ENCODE measurements around the gene ENDOD1. TPM values are rescaled to one million over a fixed set of nuclear protein-coding genes. Genes with fewer than 3 reads are reported as not detected.

The ENDOD1 gene
- total RNA-seq, 1 donor from 2014 or later: 1.9 TPM

DNA sequence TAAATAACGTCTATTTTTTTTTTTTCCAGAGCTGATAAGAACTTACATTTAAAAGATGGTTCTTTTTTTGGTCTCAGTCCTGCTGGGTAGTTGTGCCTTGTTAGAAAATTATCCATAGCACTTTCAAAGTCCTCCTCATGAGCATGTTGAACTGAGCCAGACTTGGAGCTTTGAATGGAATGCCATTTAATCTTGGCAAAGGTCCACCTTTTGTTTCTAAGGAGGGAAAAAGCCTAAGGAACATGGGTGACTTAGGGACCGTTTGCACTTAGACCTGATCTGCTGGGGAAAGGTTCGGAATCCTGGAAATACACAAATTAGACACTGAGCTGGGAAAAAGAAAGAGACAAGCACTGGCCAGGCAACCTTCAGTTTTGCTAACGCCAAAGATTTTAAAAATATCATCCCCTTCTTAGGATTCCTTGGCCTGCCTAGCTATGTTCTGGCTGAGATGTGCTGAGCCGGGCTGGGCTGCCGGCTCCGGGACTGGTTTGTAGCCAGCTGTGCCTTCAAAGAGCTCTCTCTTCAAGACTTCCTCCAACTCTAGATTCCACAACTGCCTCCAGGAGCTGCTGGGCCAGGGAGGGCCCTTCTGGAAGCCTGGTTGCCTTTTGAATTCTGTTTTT is 67.4 kb downstream of the ENDOD1 start:
- no peaks in the 10 kb centered on the region for H3K36me3 ChIP-seq
- no peak overlapping the region for H3K4me2 ChIP-seq
- H3F3A ChIP-seq (ENCODE audit: low read depth): peaks cover 6% of the 10 kb centered on the region
- DNase-seq (ENCODE audit: low spot score): no peak
- no peak overlapping the region for H3K27ac ChIP-seq
- Mint-ChIP-seq H3K27ac (no peak overlapping the region), H3K36me3 (no peaks in the 10 kb centered on the region), H3K4me1 (peaks cover 5% of the 10 kb centered on the region), H3K4me3 (no peak overlapping the region), H3K9me3 (peaks cover 4% of the 10 kb centered on the region), H3K27me3 (ENCODE audit: insufficient read depth, low read depth) (peaks cover 6% of the 10 kb centered on the region)
- H2AFZ ChIP-seq (replicated peaks): no peak overlapping the region
- H3K4me3 ChIP-seq: no peak overlapping the region
- no peaks in the 10 kb centered on the region for H3K79me2 ChIP-seq (ENCODE audit: low read depth)
- TF ChIP-seq, protein P1, sequence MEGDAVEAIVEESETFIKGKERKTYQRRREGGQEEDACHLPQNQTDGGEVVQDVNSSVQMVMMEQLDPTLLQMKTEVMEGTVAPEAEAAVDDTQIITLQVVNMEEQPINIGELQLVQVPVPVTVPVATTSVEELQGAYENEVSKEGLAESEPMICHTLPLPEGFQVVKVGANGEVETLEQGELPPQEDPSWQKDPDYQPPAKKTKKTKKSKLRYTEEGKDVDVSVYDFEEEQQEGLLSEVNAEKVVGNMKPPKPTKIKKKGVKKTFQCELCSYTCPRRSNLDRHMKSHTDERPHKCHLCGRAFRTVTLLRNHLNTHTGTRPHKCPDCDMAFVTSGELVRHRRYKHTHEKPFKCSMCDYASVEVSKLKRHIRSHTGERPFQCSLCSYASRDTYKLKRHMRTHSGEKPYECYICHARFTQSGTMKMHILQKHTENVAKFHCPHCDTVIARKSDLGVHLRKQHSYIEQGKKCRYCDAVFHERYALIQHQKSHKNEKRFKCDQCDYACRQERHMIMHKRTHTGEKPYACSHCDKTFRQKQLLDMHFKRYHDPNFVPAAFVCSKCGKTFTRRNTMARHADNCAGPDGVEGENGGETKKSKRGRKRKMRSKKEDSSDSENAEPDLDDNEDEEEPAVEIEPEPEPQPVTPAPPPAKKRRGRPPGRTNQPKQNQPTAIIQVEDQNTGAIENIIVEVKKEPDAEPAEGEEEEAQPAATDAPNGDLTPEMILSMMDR (IDR thresholded peaks at IDR 0.05): no peak
- TF ChIP-seq EZH2 (IDR thresholded peaks at IDR 0.05): no peak
- no peak for TF ChIP-seq EZH2phosphoT487 (IDR thresholded peaks at IDR 0.05)
- H3K9me3 ChIP-seq (ENCODE audit: low read depth): no peaks in the 10 kb centered on the region
- H3K27me3 ChIP-seq: no peaks in the 10 kb centered on the region
- no peaks in the 10 kb centered on the region for H3K4me1 ChIP-seq
- H4K20me1 ChIP-seq (ENCODE audit: low read depth): no peaks in the 10 kb centered on the region
- no peak overlapping the region for H3K9ac ChIP-seq

DNA sequence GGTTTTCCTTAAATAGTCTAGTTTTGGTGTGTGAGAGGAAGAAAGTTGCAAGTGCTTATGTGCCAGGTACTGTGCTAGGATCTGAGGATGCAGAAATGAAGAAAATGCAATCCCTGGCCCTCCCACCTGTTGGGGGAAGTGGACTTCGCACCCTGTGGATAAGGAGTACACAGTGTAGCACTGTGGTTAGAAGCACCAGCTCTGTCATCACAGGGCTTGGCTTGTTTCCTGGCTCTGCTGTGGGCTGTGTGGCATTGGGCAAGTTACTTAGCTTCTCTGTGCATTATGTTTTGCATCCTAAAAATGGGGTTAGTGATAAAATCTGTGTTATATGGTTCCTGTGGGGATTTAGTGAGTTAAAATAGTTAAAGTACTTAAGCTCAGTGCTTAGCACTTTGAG is 68.2 kb downstream of the ENDOD1 start:
- Histone ChIP-seq H3K4me2 (no peak overlapping the region), H3K4me1 (no peaks in the 10 kb centered on the region), H3K36me3 (no peaks in the 10 kb centered on the region), H3K4me3 (no peak overlapping the region), H4K20me1 (ENCODE audit: low read depth) (no peaks in the 10 kb centered on the region), H3F3A (ENCODE audit: low read depth) (peaks cover 8% of the 10 kb centered on the region), H2AFZ (replicated peaks) (no peak overlapping the region), H3K9ac (no peak overlapping the region), H3K9me3 (ENCODE audit: low read depth) (no peaks in the 10 kb centered on the region), H3K79me2 (ENCODE audit: low read depth) (no peaks in the 10 kb centered on the region), H3K27me3 (no peaks in the 10 kb centered on the region), H3K27ac (no peak overlapping the region)
- Mint-ChIP-seq H3K9me3 (peaks cover 4% of the 10 kb centered on the region), H3K27ac (no peak overlapping the region), H3K27me3 (ENCODE audit: insufficient read depth, low read depth) (peaks cover 6% of the 10 kb centered on the region), H3K4me1 (peaks cover 2% of the 10 kb centered on the region), H3K36me3 (peaks cover 3% of the 10 kb centered on the region), H3K4me3 (no peak overlapping the region)
- TF ChIP-seq, protein P1 (IDR thresholded peaks at IDR 0.05): no peak
- no peak for TF ChIP-seq EZH2phosphoT487 (IDR thresholded peaks at IDR 0.05)
- no peak for TF ChIP-seq EZH2 (IDR thresholded peaks at IDR 0.05)
- no peak for DNase-seq (ENCODE audit: low spot score)

DNA sequence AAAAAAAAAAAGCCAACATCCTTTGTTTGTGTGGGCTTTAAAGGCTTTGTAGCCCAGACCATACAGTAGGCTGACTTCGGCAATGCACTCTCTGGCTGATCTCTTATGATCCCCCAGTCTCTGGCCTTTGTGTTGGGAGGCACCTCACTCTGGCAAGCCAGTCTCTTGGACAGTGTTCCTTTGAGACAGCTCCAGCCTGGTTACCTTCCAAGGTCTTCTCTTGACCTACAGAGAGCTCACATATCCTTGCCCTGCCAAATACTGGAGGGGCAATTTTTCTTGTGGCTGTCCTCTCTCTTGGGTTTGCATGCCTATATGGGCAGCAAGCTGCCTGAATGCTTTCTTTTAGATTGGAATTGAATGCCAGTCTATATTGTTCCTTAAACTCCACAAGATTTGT is 71.6 kb downstream of the ENDOD1 start:
- Histone ChIP-seq H3K27ac (no peak overlapping the region), H3K4me2 (no peak overlapping the region)

More for the DNA sequence above, 71.6 kb downstream of the ENDOD1 start:
- no peaks in the 10 kb centered on the region for H3K79me2 ChIP-seq (ENCODE audit: low read depth)
- Mint-ChIP-seq H3K9me3 (peaks cover under 1% of the 10 kb centered on the region), H3K4me3 (no peak overlapping the region), H3K27ac (no peak overlapping the region), H3K27me3 (ENCODE audit: insufficient read depth, low read depth) (no peaks in the 10 kb centered on the region), H3K36me3 (peaks cover 5% of the 10 kb centered on the region), H3K4me1 (no peaks in the 10 kb centered on the region)
- H2AFZ ChIP-seq (replicated peaks): no peak overlapping the region
- H3F3A ChIP-seq (ENCODE audit: low read depth): peaks cover 41% of the 10 kb centered on the region
- H3K4me1 ChIP-seq: no peaks in the 10 kb centered on the region
- no peaks in the 10 kb centered on the region for H3K27me3 ChIP-seq
- no peaks in the 10 kb centered on the region for H3K9me3 ChIP-seq (ENCODE audit: low read depth)
- DNase-seq (ENCODE audit: low spot score): no peak
- no peak overlapping the region for H3K9ac ChIP-seq
- no peaks in the 10 kb centered on the region for H4K20me1 ChIP-seq (ENCODE audit: low read depth)
- TF ChIP-seq EZH2phosphoT487 (IDR thresholded peaks at IDR 0.05) (no peak), EZH2 (IDR thresholded peaks at IDR 0.05) (no peak)
- TF ChIP-seq, protein P1 (IDR thresholded peaks at IDR 0.05): no peak
- no peak overlapping the region for H3K4me3 ChIP-seq
- peaks cover 3% of the 10 kb centered on the region for H3K36me3 ChIP-seq
